ENCODE data around the gene SMYD3. TPM values are rescaled to one million over a fixed set of nuclear protein-coding genes. Genes with fewer than 3 reads are reported as not detected.
"Not testable (repeated sequence)": the region's sequence is repeated elsewhere in the genome, so short reads cannot be mapped to it uniquely, and the experiment has no call there.

The SMYD3 gene
- total RNA-seq, 2 donors from 2014 or later, result 15.8 to 21.8 TPM

DNA sequence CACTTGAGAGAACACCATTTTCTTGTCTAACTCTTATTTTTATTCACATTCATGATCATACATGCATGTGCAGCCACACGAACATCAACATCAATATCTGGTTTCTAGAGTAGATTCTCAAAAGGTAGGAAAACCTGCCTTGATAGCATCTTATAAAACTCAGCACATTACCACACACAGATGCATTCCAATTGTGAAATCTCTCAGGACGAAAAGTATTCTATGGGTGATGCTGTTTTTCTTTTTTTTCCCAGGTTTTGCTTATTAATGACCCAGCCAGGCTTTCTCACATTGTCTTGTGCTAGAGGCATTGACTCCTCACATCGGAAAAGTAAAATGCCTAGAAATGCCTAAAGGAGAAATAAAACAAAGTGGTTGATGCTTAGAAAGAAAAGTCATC lies 789.5 kb downstream of the SMYD3 start:
- DNase-seq (no peak), ATAC-seq (no peak)
- intact Hi-C loops (cut with DNase I, micrococcal nuclease), result no loop called here

DNA sequence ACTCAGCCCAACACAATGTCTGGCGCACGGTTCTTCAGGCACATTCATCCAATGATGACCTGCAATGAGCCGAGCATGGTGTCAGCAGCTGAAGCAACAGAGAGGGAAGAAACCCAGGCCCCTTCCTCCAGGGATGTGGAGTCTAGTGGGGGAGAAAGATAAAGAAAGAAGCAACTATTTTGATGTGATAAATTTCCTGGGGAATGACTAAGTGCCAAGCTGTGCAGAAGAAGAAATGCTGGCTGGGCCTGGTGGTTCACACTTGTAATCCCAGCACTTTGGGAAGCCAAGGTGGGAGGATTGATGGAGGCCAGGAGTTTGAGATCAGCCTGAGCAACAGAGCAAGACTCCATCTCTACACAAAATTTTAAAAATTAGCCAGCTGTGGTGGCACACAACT lies 790.5 kb downstream of the SMYD3 start:
- ATAC-seq (no peak), DNase-seq (no peak)
- intact Hi-C loops (cut with DNase I, micrococcal nuclease), result no loop called here

DNA sequence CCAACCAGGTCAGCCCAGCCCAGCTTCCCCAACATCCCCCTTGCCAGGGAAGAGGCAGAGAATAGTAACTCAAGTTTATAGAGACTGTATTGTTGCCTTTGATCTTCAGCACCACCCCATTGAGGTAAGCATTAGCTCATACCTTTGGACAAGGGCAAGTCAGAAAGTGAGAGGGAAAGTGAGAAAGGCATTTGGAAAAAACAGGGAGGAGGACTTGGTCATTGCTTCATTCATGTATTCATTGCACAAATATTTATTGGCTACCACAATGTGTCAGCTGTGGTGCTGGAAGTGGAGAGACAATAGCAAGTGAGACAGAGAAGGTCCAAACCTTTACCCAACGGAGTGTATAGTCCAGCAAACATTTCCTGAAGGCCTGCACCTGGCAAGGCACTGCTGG lies 791.1 kb downstream of the SMYD3 start:
- intact Hi-C loops (cut with DNase I, micrococcal nuclease), result no loop called here
- DNase-seq, result no peak
- no peak for ATAC-seq

DNA sequence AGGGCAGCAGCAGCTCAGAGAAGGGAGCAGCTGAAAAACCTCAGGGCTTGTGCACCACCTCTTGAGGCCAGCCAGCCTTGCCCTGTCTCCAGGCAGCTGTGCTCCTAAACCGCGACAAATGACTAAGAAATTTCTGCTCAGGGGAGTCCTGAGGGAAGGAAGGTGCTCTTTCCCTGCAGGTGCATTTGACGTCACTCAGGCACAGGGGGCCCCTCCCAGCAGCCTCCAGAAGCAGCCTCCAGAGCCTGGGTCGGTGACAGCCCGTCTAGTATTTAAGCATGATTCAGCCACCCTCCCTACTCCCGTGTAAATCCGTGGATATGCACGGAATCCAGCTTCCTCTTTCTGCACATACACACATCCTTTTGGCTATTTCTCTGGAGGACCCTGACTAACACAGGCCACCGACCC lies 791.8 kb downstream of the SMYD3 start:
- ATAC-seq (no peak), DNase-seq (no peak)
- intact Hi-C loops (cut with DNase I, micrococcal nuclease), result no loop called here

DNA sequence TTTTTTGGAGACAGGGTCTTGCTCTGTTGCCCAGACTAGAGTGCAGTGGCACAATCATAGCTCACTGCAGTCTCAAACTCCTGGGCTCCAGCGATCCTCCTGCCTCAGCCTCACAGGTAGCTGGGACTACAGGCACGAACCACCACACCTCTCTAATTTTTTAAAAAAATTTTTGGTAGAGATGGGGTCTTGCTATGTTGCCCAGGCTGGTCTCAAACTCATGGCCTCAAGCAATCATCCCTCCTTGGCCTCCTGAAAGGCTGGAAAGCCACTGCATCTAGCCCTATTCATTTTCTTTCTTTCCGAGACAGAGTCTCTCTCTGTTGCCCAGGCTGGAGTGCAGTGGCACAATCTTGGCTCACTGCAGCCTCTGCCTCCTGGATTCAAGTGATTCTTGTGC lies 793.1 kb downstream of the SMYD3 start:
- DNase-seq; ATAC-seq; intact Hi-C loops (cut with DNase I, micrococcal nuclease): not testable (repeated sequence)

DNA sequence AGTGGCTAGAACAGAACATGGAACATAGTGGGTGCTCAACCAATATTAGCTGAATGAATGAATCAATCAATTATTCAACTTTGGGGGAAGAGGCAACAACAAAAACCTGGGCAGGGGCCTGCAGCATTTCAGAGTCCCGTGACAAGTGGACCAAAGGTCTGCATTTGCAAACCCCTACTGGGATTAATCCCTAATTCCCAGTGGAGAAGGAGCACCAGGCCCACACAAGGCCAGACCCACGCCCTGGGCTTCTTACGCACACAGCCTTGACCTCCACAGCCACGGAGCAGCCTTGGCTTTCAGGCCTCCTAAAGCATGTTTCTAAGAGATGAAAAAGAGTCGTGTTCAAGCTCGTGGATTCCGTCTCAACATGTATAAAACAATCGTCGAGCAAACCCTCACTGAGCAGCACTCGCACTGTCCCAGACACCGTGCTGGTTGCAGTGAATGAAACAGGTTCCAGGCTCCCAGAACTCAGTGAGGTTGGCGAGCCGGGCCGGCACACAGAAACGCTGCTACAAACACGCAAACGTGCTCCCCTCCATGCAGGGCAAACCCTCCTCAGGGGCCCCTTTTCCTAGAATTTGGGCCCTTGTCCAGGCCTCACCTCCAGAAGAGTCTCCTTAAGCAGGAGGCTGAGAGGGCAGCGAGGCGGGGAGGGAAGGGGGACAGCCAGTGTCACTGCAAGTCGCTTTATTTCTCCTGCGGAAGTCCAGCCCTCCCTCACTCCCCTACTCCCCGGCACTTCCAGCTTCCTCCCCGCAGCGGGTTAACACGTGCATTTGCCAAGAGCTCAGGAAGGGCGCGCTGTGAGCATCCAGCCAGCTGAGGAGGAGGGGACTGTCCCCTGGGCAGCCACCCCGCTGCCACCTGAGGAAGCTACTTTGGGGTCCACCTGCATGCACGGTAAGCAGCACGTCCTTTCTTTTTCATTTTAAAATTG lies 795.8 kb downstream of the SMYD3 start:
- DNase-seq (no peak), ATAC-seq (no peak)
- intact Hi-C loops (cut with DNase I, micrococcal nuclease), result no loop called here

DNA sequence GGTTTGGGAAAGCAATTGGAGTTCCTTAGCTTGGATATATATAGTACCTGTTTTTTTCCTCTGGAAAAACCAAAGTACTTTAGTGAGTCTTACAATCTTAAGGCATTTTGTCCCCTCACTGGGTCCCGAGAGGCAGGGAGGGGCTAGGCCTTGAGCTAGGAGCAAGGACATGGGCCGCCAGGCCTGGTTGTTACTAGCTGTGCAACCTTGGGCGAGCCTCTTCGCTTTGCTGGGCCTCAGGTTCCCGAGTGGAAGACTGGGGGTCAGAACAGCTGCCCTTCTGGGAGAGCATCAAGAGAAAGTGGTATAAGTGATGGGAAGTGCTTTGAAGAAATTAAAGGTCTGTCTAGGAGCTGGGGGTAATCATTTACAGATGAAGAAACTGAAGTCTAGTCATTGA lies 799.1 kb downstream of the SMYD3 start:
- intact Hi-C loops (cut with DNase I, micrococcal nuclease), result no loop called here
- no peak for DNase-seq
- no peak for ATAC-seq

DNA sequence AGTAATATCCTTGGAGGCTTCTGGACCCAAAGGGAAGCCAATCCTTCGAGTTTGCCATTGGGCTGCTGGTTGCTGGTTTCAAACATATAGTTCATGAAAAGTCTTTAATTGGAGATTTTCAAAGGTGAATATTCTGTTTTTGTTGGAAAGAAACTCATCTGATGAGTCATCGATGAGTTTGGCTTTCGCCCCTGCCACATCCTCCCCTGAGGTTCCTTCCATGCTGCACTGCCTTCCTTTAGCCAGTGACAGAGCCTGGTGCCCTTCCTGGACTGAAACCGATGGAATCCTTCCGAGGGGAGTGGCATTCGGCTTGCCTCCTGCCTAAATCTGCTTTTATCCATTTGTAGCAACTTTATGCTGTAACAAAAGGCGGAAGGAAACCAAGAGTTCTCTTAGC lies 802.3 kb downstream of the SMYD3 start:
- no peak for ATAC-seq
- intact Hi-C loops (cut with DNase I, micrococcal nuclease), result no loop called here
- DNase-seq, result no peak

DNA sequence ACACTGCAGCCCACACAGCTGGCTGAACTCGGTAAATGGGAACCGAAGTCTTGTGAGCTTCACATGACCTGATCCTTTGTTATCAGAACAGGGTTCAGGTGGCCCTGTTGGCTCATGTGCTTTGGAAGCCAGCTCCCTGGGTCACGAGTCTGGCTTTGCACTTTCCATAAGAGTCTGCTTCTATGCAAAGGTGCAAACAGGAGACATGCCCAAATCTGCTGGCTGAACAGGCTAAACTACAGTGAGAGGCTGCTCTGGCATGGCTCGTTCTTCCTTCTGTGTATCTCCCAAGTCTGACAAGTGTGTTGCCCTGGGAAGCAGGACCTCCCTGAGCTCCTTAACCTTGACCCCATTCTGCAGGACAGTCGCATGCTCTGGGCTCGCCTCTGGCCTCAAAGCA lies 802.7 kb downstream of the SMYD3 start:
- no peak for DNase-seq
- intact Hi-C loops (cut with DNase I, micrococcal nuclease), result no loop called here
- no peak for ATAC-seq

DNA sequence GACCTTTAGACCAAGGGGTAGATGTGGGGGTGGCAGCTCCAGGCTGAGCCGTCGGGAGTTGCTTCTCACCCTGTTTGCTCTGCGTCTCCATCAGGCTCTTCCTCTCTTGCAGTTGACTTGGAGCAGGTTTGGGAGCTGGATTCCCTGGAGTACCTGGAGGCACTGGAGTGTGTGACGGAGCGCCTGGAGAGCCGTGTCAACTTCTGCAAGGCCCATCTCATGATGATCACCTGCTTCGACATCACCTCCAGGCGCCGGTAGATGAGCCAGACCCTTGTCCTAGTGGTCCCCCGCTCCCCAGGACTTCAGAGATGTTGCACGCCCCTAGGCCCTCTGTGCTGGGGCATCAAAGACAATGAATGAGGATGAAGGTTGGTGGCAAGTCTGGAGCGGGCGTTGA lies 804.7 kb downstream of the SMYD3 start:
- no peak for DNase-seq
- no peak for ATAC-seq
- intact Hi-C loops (cut with DNase I, micrococcal nuclease), result no loop called here

DNA sequence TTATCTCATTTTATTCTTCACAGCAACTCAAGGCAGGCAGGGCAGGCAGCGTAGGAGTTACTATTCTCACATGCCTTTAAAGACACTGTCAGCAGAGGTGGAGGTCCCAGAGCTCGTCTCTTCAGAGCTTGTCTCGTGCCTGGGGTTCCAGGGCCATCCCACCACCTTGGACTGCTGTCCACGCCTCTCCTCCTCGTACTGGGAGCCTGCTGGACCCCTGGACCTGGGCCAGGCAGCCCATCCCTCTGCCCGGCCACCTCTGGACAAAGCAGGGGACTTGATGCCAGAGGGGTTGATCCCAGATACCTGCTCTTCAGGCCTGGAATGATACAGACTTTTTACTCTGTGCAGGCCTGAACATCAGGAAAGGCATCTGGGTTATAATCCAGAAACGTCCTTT lies 805.4 kb downstream of the SMYD3 start:
- DNase-seq, result no peak
- intact Hi-C loops (cut with DNase I, micrococcal nuclease), result no loop called here
- no peak for ATAC-seq

DNA sequence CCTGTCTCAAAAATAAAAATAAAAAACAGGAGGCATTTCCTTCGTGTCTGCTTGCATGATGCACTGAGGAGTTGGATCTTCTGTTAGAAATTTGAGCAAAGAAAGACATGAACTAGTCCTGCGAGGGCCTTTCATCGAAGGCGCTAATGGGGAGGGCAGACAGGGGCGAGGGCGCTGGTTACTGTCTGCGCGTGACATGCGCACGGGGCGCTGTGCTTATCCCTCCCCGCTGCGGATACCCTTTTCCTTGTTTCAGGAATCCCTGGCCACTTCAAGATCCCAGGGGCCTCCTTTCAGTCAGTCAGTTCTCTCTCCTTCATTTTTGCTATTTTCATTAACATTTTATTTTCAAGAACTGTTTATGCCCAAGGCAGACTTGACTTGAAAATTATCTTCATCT lies 806.4 kb downstream of the SMYD3 start:
- DNase-seq (no peak), ATAC-seq (no peak)
- intact Hi-C loops (cut with DNase I, micrococcal nuclease), result no loop called here

Other genes starting within 250 kb of the SMYD3 start
- 10 to 100 TPM; 10.2 to 12.3 TPM for gene TFB2M, start 59.0 kb upstream of the SMYD3 start, total RNA-seq
- 10 to 100 TPM; 40.2 to 45.0 TPM for gene CNST, start 59.2 kb upstream of the SMYD3 start, total RNA-seq
- 10 to 100 TPM; 30.7 to 32.4 TPM for gene SCCPDH, start 217.1 kb upstream of the SMYD3 start, total RNA-seq

All from left colon (tissue), 2 donors.